Measurements from ENCODE around the gene GALM. TPM values are rescaled to one million over a fixed set of nuclear protein-coding genes. Genes with fewer than 3 reads are reported as not detected.

GALM gene
- total and polyA plus RNA-seq, 10 of the 15 experiments (the other 5 are each of a cell fraction or from before 2014, with no cell fraction given) = 1.1 to 4.0 (median 1.7) TPM

GRCh38 chr2:38748391-38748790, 82.5 kb downstream of the GALM start:
- Histone ChIP-seq H3K27ac (ENCODE audit: control insufficient read depth, insufficient read depth) (no peak overlapping the region), H4K20me1 (ENCODE audit: control insufficient read depth, insufficient read depth) (peaks cover 2% of the 10 kb centered on the region; the same call in 1 of the 2 replicates), H3K36me3 (ENCODE audit: control insufficient read depth in 2 of 2, insufficient read depth in 2 of 2, low read length in 1 of 2) (peaks cover 9 to 46% of the 10 kb centered on the region in 2 experiments), H3K79me2 (ENCODE audit: control insufficient read depth, insufficient read depth, low read length) (peaks cover 75% of the 10 kb centered on the region), H3K27me3 (replicated peaks in 1 of 2; ENCODE audit: control insufficient read depth in 2 of 2, insufficient read depth in 2 of 2, low read length in 1 of 2) (no peaks in the 10 kb centered on the region), H3K4me2 (ENCODE audit: control insufficient read depth, insufficient read depth) (peak overlapping the region; percentile 76), H3K4me3 (peak overlapping the region; percentile 36), H3K9me3 (replicated peaks; ENCODE audit: control insufficient read depth, insufficient read depth, low read length) (no peaks in the 10 kb centered on the region), H2AFZ (ENCODE audit: control insufficient read depth, low read depth, low read length) (no peak overlapping the region), H3K9ac (ENCODE audit: control insufficient read depth, insufficient read depth, low read length) (no peak overlapping the region), H3K4me1 (ENCODE audit: control insufficient read depth, insufficient read depth, low read length) (no peaks in the 10 kb centered on the region; the same call in 1 of the 2 replicates)
- in situ Hi-C loops (cut with MboI) = loop anchor here (5.0 kb wide), 1 partner anchor 436 kb away; no protein-coding TSS in a partner anchor
- FAIRE-seq = no peak
- intact Hi-C loops (cut with micrococcal nuclease; ENCODE audit: unreplicated experiment) = loop anchor here (10.0 kb wide), 2 partner anchors 374 to 434 kb away; partner anchors contain the start of gene ATL2
- 84% methylated on average over 9 of the region's 9 CpGs for WGBS (ENCODE audit: insufficient coverage, insufficient replicate concordance, low lambda C conversion rate, missing lambda C conversion rate)
- RAD21 ChIA-PET (ENCODE audit: unreplicated experiment) = interaction anchor here (0.9 to 3.2 kb wide), 2 partner anchors 25 to 167 kb away, joined by 3 to 18 read pairs; no protein-coding TSS in a partner anchor
- no peak for ATAC-seq
- CTCF ChIA-PET = interaction anchor here (0.5 to 12.6 kb wide), 3 partner anchors 120 to 213 kb away, joined by 3 to 162 read pairs (median 3); no protein-coding TSS in a partner anchor
- DNase-seq (ENCODE audit: low read depth, low spot score) = no peak
- TF ChIP-seq ZBED1 (IDR thresholded peaks at IDR 0.05; ENCODE audit: borderline replicate concordance) (0 out of 2 replicates have a peak, but pooled peaks have one; percentile 17), MLLT1 (IDR thresholded peaks at IDR 0.05) (peak; percentile 47; the same call in 1 of the 2 replicates), POLR2AphosphoS5 (IDR thresholded peaks at IDR 0.05; ENCODE audit: low read length) (0 out of 2 replicates have a peak, but pooled peaks have one; percentile 20), POLR2A (IDR thresholded peaks at IDR 0.05; ENCODE audit: low read depth, low read length) (peak; percentile 37; the same call in 1 of the 2 replicates), RFX5 (IDR thresholded peaks at IDR 0.05; ENCODE audit: low read depth, low read length) (no peak)
- SMC1A ChIA-PET (ENCODE audit: uncharacterized antibody, unreplicated experiment) = interaction anchor here (0.9 to 2.0 kb wide), 4 partner anchors 9 to 167 kb away, joined by 4 to 6 read pairs (median 4); no protein-coding TSS in a partner anchor
- POLR2A ChIA-PET = interaction anchor here (0.5 to 3.2 kb wide), 2 partner anchors 26 to 1130 kb away, joined by 3 to 7 read pairs; no protein-coding TSS in a partner anchor
- no TSS peak for BruUV-seq (replicated peaks)
